Fibroblast of lung (primary cell): ENCODE results near the gene ITSN1. TPM values are rescaled to one million over a fixed set of nuclear protein-coding genes. Genes with fewer than 3 reads are reported as not detected.

Experiments
- DNase-seq, 2 donors: peaks; one replicate each; pipeline versions ENCODE4 v3.0.0 to v3.0.0-alpha.2; 2010; ENCODE audit warnings: low read depth in 2 of 2
- H2AFZ ChIP-seq: 2 replicates; pipeline ENCODE4 v1.5.1; 2012; ENCODE audit warnings: low read length, control low read depth, inconsistent platforms
- H3K27ac ChIP-seq: 2 replicates; pipeline ENCODE4 v1.5.1; 2011; ENCODE audit warnings: low read length, control low read depth; ENCODE audit not compliant: insufficient read depth
- H3K27me3 ChIP-seq: 2 replicates; pipeline ENCODE4 v1.5.1; 2011; ENCODE audit warnings: mild to moderate bottlenecking, low read length; ENCODE audit not compliant: control insufficient read depth, insufficient read depth
- H3K36me3 ChIP-seq: 2 replicates; pipeline ENCODE4 v1.5.1; 2011; ENCODE audit warnings: low read length; ENCODE audit not compliant: control insufficient read depth, insufficient read depth
- H3K4me1 ChIP-seq: 2 replicates; pipeline ENCODE4 v1.5.1; 2011; ENCODE audit warnings: low read length; ENCODE audit not compliant: control insufficient read depth, insufficient read depth; ENCODE audit errors: extremely low read depth
- H3K4me2 ChIP-seq: 2 replicates; pipeline ENCODE4 v1.5.1; 2011; ENCODE audit warnings: low read length, control low read depth; ENCODE audit not compliant: insufficient read depth; ENCODE audit errors: extremely low read depth
- H3K4me3 ChIP-seq, 4 experiments: fragments of 200-600 bp in 1 of 4; sonication (generic) in 1 of 4; replicated peaks in 1 of 4; 2 replicates each; pipeline ENCODE4 v1.5.1; 2011 to 2016; ENCODE audit warnings: low read length in 4 of 4, low read depth in 3 of 4, mild to moderate bottlenecking in 3 of 4, control low read depth in 2 of 4, inconsistent platforms in 1 of 4, mixed read lengths in 1 of 4; ENCODE audit not compliant: insufficient read depth in 1 of 4; ENCODE audit errors: control extremely low read depth in 1 of 4
- H3K79me2 ChIP-seq: 2 replicates; pipeline ENCODE4 v1.5.1; 2012; ENCODE audit warnings: mild to moderate bottlenecking, low read length, inconsistent platforms; ENCODE audit not compliant: control insufficient read depth, insufficient read depth
- H3K9ac ChIP-seq: 2 replicates; pipeline ENCODE4 v1.5.1; 2011; ENCODE audit warnings: mild to moderate bottlenecking, low read length, control low read depth; ENCODE audit not compliant: insufficient read depth
- H3K9me3 ChIP-seq: 2 replicates; pipeline ENCODE4 v1.5.1; 2012; ENCODE audit warnings: low read depth, low read length; ENCODE audit not compliant: control insufficient read depth, insufficient read depth
- H4K20me1 ChIP-seq: 2 replicates; pipeline ENCODE4 v1.5.1; 2011; ENCODE audit warnings: low read length; ENCODE audit not compliant: control insufficient read depth, insufficient read depth; ENCODE audit errors: extremely low read depth
- EZH2 ChIP-seq: IDR thresholded peaks from 2 replicates; pipeline ENCODE4 v1.5.1; 2012; ENCODE audit warnings: low read length, control low read depth, mild to moderate bottlenecking; ENCODE audit errors: missing control alignments
- polyA plus RNA-seq, 2 donors: library from polyadenylated mRNA; depleted of rRNA in 1 of 2; stranded (reverse) in 1 of 2; unstranded in 1 of 2; fragments of >200 nt; gene quantifications; 2 replicates each; pipeline ENCODE4 v1.2.1, GENCODE V29; 2011 to 2012; ENCODE audit warnings: missing spikeins in 1 of 2
- total RNA-seq: library from RNA; depleted of rRNA; stranded (reverse); fragments of >200 nt; gene quantifications from 2 replicates; pipeline ENCODE4 v1.2.1, GENCODE V29; 2014
- TF ChIP-seq, protein P1 (sequence below), 2 donors: IDR thresholded peaks in 1 of 2; conservative IDR thresholded peaks in 1 of 2; 1 replicate in 1 of 2; 2 replicates in 1 of 2; pipeline ENCODE4 v1.5.1; 2011 to 2012; ENCODE audit warnings: low read length in 2 of 2, control low read depth in 1 of 2, inconsistent platforms in 1 of 2, low read depth in 1 of 2, mild to moderate bottlenecking in 1 of 2

The ITSN1 gene
- total and polyA plus RNA-seq, 2 donors (not counting 1 experiment from before 2014, with no cell fraction given): 34.7 to 63.1 TPM

DNA sequence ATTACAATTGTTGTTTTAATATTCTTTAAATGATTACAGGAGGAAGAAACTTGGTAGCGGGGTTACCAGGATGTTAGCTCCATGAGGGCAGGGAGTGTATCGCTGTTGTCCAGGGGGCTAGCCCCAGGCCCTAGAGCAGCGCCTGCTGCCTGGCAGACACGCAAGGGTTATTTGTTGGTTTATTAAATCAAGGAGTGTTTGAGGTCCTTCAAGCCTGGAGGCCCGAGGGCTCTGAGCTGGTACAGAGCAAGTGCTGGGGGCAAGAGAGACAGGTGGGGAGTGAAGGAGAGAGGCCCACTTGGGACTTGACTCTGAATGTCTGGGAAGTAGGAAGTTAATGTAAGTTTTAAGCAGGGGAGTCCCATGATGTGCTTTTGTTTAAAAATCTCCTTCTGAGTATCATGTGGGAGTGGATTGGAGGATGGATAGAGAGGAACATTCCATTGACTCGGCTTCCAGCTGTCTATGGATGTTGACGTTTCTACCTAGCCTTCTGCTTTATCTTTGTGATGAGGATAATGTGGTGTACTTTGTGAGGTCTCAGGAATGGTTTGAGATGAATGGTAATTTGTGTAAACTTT lies 8.7 kb downstream of the ITSN1 start:
- H3K79me2 ChIP-seq: peaks cover 74% of the 10 kb centered on the region

DNA sequence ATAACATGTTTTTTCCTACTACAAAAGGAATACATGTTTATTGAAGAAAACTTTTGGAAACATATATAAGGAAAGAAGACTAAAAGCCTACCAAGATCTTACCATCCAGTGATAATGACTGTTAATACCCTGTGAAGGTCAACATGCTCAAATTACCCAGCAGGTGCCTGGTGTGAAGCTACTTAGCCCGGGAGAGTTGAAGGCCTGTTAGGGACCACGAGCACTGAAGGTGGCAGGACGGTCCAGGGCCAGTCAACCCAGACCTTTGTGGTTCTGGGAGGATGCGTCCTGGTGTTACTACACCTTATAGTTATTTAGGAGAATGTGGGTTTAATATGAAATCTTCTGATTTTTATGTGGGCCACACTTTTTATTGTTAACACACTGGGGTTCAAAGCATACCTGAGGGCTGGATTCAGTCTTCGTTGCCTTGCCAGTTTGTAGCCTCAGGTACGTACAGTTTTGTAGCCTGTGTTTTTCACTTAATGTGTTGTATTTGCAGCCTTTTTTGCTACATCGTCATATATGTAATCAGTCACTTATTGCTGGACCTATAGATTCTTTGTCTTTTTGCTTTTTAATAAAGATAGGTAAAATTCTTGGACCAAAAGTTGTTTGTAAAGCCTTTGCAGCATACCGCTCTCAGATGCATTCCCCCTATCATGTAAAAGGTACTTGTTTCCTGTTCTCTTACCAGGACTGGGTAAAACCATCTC lies 9.8 kb downstream of the ITSN1 start:
- no peak overlapping the region for H3K4me3 ChIP-seq
- H4K20me1 ChIP-seq: no peaks in the 10 kb centered on the region
- H2AFZ ChIP-seq: no peak overlapping the region
- H3K9me3 ChIP-seq: no peaks in the 10 kb centered on the region
- peaks cover 13% of the 10 kb centered on the region for H3K4me1 ChIP-seq
- no peak overlapping the region for H3K27ac ChIP-seq
- H3K27me3 ChIP-seq: no peaks in the 10 kb centered on the region
- no peak overlapping the region for H3K4me2 ChIP-seq
- TF ChIP-seq, protein P1, sequence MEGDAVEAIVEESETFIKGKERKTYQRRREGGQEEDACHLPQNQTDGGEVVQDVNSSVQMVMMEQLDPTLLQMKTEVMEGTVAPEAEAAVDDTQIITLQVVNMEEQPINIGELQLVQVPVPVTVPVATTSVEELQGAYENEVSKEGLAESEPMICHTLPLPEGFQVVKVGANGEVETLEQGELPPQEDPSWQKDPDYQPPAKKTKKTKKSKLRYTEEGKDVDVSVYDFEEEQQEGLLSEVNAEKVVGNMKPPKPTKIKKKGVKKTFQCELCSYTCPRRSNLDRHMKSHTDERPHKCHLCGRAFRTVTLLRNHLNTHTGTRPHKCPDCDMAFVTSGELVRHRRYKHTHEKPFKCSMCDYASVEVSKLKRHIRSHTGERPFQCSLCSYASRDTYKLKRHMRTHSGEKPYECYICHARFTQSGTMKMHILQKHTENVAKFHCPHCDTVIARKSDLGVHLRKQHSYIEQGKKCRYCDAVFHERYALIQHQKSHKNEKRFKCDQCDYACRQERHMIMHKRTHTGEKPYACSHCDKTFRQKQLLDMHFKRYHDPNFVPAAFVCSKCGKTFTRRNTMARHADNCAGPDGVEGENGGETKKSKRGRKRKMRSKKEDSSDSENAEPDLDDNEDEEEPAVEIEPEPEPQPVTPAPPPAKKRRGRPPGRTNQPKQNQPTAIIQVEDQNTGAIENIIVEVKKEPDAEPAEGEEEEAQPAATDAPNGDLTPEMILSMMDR (conservative IDR thresholded peaks at IDR 0.05 in 1 of 2, IDR thresholded peaks at IDR 0.05 in 1 of 2; ENCODE audit: low read depth in 1 of 2, low read length in 2 of 2): no peak
- no peak for TF ChIP-seq EZH2
- H3K79me2 ChIP-seq: peaks cover 70% of the 10 kb centered on the region
- no peak for DNase-seq
- no peak overlapping the region for H3K9ac ChIP-seq
- H3K36me3 ChIP-seq: no peaks in the 10 kb centered on the region

More for the DNA sequence above, 8.7 kb downstream of the ITSN1 start:
- Histone ChIP-seq H3K4me3 (no peak overlapping the region), H3K27me3 (no peaks in the 10 kb centered on the region), H3K4me1 (peaks cover 10% of the 10 kb centered on the region), H3K4me2 (no peak overlapping the region), H3K36me3 (no peaks in the 10 kb centered on the region), H4K20me1 (no peaks in the 10 kb centered on the region), H3K9ac (no peak overlapping the region), H3K27ac (no peak overlapping the region), H3K9me3 (no peaks in the 10 kb centered on the region), H2AFZ (no peak overlapping the region)
- peak in 1 of 2 donors; percentile 41 for DNase-seq
- TF ChIP-seq, protein P1 (conservative IDR thresholded peaks at IDR 0.05 in 1 of 2, IDR thresholded peaks at IDR 0.05 in 1 of 2; ENCODE audit: low read depth in 1 of 2, low read length in 2 of 2): no peak

DNA sequence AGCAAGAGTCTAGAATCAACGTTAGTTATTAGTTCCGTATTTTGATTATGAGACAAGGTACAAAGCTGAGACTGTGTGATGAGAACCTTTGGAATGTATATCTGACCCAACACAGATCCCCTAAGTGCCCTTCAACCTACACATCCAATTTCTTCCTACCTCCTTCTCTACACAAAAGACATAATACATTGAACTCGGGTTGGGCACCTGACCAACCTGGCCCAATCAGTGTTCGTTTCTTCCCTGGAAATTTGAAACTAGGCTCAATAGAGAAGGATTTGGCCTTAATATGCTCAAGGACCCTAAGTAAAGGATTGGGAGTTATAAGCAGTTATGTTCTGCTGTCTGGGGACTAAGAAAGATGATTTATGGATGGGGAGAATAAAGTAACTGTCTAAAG lies 12.1 kb downstream of the ITSN1 start:
- TF ChIP-seq EZH2: no peak
- DNase-seq: no peak
- H3K4me3 ChIP-seq: no peak overlapping the region
- H3K36me3 ChIP-seq: no peaks in the 10 kb centered on the region
- H4K20me1 ChIP-seq: no peaks in the 10 kb centered on the region
- H3K4me2 ChIP-seq: no peak overlapping the region
- no peaks in the 10 kb centered on the region for H3K9me3 ChIP-seq
- no peak overlapping the region for H2AFZ ChIP-seq
- H3K9ac ChIP-seq: no peak overlapping the region
- peaks cover 13% of the 10 kb centered on the region for H3K4me1 ChIP-seq
- H3K79me2 ChIP-seq: peaks cover 64% of the 10 kb centered on the region
- no peak overlapping the region for H3K27ac ChIP-seq
- no peaks in the 10 kb centered on the region for H3K27me3 ChIP-seq
